GM19467 (cell line): Measurements from ENCODE around the gene PRSS27.
A peak's percentile ranks its signal among the peaks of the same experiment; 100 is the strongest.

ENCODE experiments used
- ATAC-seq: cut with Tn5 transposase; IDR thresholded peaks from one replicate; pipeline ENCODE4 v1.9.1; 2021; ENCODE audit warnings: mild to moderate bottlenecking, moderate library complexity; ENCODE audit not compliant: unreplicated experiment

Gene PRSS27

DNA sequence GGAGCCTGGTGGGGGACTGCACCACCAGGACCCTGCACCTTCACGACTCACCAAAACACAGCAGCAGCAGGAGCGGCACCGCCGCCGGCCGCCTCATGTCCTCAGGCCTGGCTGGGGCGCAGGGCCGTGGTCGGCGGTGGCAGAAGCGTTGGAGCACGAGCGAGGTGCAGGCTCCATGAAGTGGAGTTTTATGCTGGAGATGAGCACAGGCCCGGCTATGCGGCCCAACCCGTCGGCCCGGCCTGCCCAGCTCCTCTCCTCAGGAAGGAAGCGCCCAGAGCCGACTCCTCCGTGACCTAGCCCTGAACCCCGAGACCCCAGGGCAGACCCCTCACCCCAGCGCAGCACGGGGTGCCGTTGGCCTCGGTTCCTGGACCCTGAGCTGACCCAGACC, at the start of gene PRSS27:
Gene PRSS27 (minus strand): TSS at position 161 of the 394 bp plus-strand sequence. CDS start 64 bp downstream, at position 97.
- no peak for ATAC-seq

GRCh38 chr16:2769675-2770056, 49.6 kb upstream of the PRSS27 start:
- ATAC-seq, result no peak

GRCh38 chr16:2769100-2769529, 49.1 kb upstream of the PRSS27 start:
- no peak for ATAC-seq

GRCh38 chr16:2768403-2769089, 48.5 kb upstream of the PRSS27 start:
- ATAC-seq, result no peak

DNA sequence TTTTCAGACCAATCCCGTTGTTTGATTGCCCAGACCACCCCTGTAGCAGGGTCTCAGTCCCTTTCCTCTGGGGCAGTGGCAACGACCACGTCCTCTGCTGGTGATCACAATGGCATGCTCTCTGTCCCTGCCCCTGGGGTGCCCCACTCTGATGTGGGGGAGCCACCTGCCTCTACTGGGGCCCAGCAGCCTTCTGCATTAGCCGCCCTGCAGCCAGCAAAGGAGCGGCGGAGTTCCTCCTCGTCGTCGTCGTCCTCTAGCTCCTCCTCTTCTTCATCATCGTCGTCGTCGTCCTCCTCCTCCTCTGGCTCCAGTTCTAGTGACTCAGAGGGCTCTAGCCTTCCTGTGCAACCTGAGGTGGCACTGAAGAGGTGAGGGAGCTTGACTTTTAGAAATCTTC, 47.9 kb upstream of the PRSS27 start:
- ATAC-seq, result no peak

DNA sequence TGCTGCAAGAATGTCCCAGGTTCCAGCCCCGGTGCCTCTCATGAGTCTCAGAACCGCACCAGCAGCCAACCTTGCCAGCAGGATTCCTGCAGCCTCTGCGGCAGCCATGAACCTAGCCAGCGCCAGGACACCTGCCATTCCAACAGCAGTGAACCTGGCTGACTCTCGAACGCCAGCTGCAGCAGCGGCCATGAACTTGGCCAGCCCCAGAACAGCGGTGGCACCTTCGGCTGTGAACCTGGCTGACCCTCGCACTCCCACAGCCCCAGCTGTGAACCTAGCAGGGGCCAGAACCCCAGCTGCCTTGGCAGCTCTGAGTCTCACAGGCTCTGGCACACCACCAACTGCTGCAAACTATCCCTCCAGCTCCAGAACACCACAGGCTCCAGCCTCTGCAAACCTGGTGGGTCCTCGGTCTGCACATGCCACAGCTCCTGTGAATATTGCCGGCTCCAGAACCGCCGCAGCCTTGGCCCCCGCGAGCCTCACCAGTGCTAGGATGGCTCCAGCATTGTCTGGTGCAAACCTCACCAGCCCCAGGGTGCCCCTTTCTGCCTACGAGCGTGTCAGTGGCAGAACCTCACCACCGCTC, 47.2 kb upstream of the PRSS27 start:
- no peak for ATAC-seq

DNA sequence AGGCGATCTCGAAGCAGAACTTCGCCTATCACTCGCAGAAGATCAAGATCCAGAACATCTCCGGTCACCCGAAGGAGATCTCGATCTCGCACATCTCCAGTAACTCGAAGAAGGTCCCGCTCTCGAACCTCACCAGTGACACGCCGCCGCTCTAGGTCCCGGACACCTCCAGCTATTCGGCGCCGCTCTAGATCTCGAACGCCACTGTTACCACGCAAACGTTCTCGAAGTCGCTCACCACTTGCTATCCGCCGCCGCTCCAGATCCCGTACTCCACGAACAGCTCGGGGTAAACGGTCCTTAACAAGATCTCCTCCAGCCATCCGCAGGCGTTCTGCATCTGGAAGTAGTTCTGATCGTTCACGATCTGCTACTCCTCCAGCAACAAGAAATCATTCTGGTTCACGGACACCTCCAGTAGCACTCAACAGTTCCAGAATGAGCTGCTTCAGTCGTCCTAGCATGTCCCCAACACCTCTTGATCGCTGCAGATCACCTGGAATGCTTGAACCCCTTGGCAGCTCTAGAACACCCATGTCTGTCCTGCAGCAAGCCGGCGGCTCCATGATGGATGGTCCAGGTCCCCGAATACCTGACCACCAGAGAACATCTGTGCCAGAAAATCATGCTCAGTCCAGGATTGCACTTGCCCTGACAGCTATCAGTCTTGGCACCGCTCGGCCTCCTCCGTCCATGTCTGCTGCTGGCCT, 46.6 kb upstream of the PRSS27 start:
- no peak for ATAC-seq

GRCh38 chr16:2765462-2766404, 45.7 kb upstream of the PRSS27 start:
- ATAC-seq, result no peak

DNA sequence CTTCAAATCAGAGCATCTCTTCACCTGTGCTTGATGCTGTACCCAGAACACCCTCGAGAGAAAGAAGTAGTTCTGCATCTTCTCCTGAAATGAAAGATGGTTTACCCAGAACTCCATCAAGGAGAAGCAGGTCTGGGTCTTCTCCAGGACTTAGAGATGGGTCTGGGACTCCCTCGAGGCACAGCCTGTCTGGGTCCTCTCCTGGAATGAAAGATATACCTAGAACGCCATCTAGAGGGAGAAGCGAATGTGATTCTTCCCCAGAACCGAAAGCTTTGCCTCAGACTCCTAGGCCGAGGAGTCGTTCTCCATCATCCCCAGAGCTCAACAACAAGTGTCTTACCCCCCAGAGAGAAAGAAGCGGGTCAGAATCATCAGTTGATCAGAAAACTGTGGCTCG, 44.7 kb upstream of the PRSS27 start:
- ATAC-seq, result no peak

- no peak for ATAC-seq
Observed at GRCh38 chr16:2763173-2763572, 43.1 kb upstream of the PRSS27 start.

DNA sequence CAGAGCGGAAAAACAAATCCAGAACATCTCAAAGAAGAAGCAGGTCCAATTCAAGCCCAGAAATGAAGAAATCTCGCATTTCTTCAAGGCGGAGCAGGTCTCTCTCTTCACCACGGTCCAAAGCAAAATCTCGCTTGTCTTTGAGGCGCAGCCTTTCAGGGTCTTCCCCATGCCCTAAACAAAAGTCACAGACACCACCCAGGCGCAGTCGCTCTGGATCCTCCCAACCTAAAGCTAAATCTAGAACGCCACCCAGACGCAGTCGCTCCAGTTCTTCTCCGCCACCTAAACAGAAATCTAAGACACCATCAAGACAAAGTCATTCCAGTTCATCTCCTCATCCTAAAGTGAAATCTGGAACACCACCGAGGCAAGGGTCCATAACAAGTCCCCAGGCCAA, 42.7 kb upstream of the PRSS27 start:
- no peak for ATAC-seq

- no peak for ATAC-seq
Observed at GRCh38 chr16:2761886-2762583, 42.0 kb upstream of the PRSS27 start.

GRCh38 chr16:2761472-2761871, 41.4 kb upstream of the PRSS27 start:
- ATAC-seq, result no peak

- ATAC-seq, result no peak
Observed at GRCh38 chr16:2757344-2757743, 37.3 kb upstream of the PRSS27 start.

DNA sequence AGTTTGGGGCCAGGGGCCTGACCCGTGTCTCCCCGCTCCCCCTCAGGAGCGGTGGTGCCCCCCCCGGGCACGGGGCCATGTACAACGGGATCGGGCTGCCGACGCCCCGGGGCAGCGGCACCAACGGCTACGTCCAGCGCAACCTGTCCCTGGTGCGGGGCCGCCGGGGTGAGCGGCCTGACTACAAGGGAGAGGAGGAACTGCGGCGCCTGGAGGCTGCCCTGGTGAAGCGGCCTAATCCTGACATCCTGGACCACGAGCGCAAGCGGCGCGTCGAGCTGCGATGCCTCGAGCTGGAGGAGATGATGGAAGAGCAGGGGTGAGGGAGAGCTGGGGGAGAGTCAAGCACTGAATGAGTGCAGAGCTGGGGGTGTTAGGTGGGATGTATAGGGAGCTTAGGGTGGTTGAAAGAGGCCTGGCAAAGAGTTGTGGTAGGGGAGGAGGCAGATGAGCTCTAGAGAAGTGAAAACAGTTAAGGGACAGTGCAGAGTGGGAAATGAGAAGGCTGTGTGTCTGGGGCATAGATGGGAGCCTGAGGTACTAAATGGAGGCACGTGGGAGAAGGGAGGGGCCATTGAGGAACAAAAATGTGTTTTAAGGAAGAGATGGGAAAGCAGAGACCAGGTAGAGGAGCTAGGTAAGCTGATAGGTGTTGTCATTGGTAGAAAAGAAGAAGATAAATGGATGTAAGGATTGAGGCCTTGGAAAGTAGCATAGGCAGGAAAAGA, 36.4 kb upstream of the PRSS27 start:
- no peak for ATAC-seq

DNA sequence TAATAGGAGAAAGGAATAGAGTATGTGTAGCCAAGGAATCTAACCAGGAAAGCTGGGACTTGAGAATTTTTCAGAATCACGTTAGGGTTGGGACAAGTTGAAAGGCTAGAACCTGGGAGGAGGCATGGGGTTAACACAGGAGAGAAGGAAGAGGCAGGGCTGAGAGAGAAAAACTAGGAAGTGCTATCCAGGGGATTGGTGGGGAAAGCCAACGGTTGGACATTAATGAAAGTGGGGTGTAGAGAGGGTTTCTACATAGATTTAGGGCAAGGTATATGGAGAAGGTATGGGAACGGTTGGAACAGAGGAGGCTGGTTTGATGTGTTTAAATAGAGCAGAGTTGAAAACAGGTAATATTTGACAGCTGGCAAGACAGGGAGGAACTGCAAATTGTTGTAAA, 35.1 kb upstream of the PRSS27 start:
- ATAC-seq, result no peak

DNA sequence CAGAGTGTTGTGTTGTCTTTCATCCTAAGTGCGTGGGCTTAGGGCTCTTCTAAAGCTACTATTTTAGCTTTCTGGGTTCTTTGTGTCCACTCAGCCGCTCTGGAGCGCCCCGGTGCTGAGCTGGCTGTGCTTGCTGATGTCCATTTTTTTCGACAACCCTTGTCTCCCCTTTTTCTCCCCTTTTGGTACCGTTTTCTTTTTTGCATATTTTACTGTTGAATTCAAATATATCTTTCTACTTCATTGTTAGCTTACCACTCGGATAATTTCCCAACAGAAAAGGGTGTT, 33.7 kb upstream of the PRSS27 start:
- ATAC-seq, result no peak

DNA sequence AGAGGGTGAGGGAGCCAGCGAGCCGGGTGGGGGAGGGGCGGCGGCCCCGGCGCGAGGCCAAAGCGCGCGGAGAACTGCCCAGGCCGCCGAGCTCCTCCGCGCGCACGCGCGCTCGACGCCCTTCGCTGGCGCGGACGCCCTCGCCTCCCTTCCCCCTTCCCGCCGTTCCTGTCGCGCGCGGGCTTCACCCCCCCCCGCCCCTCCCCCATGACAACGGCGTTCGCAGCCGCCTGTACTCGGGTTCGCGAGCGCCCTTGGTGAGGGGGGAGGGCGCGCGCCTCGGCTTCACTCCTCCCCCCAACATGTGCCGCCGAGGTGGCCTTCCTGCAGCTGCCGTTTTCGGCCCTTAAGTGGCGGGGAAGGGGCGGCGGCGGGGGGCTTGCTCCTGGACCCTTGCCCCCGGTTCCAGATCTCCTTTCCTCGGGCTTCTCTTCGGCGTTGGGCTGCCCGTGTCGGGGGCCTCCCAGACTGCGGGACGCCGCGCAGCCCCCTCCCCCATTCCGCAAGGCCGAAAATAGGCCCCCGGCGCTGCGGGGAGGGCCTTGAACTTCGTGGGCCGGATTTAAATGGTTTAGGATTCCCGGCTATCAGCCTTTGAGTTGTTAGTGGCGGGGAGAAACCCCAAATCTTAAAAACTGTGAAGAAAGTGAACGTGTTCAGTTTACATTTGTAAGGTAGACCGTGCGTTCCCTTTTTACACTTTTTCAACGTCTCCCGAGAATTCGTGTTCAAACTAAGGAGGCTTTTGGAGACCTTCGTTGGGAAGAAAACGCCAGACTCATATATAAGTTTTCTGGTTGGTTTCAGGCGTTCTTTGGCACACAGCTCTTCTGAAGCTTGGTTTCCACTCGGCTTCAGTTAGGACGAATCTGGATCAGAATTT, 33.1 kb upstream of the PRSS27 start:
- peak; percentile 37 for ATAC-seq
